Measurements from ENCODE around the gene VPS45.

VPS45 gene

DNA sequence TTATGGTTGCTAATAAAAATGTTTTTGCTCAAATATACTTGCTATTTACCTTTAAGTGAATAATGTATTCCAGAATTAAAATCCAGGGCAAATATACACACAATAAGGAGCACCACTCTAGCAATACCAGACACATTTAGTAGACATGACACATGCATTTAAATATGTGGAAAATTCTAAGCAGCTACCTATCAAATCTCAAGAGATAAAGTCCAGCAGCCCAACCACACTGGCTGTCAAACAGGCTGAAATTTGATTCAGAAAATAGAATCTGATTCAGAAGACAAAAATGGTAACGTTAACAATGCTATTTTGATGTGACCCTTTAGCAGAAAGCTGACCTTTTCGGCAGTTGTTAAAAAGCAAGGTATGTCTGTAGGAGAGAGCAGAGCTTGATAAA is 124.4 kb downstream of the VPS45 start:
- DNase-seq (ENCODE audit: low read depth), result no peak

DNA sequence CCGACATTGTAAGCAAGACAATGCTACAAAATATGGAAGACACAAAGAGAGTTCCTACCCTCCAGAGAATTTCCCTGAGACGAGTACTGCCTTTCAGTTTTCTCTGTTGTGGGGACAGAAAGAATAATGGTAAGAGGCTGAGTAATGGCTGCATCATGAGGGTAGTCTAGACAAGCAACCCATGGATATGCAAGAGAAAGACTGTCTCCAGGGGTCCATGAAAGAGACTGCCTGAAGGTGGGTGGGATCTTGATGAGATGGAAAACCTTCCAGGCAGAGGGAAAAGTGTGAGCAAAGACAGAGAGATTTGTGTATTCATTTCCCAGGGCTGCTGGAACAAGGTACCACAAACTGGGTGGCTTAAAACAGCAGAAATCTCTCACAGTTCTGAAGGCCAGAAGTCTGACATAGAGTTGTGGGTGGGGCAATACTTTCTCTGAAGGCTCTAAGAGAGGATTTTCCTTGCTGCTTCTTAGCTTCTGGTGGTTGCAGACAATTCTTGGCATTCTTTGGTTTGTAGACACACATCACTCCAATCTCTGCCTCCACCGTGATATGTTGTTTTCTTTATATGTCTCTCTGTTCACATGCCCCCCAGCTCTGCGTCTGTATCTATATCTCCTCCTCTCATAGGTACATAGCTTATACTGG is 126.9 kb downstream of the VPS45 start:
- no peak for DNase-seq (ENCODE audit: low read depth)

Data from fibroblast of the conjunctiva (primary cell).